Activated B cell treated with CpG ODN at 0.5 μM for 24 hours (primary cell): Measurements from ENCODE around the gene PNLDC1. TPM values are rescaled to one million over a fixed set of nuclear protein-coding genes. Genes with fewer than 3 reads are reported as not detected.

Experiments used
- ATAC-seq: fragments of 200-7000 bp; cut with Tn5 transposase; one replicate; pipeline ENCODE4 v1.10.0; 2021; ENCODE audit warnings: low read depth, mild to moderate bottlenecking, moderate library complexity
- CTCF ChIA-PET: fragments of 350-600 bp; sonication (Branson Sonifier 250); formaldehyde crosslinking; loops from one replicate; lab custom pipeline; 2021; ENCODE audit warnings: antibody characterized with exemption; lab: Charles Lee
- POLR2A ChIA-PET: fragments of 350-600 bp; sonication (Branson Sonifier 250); formaldehyde crosslinking; loops from one replicate; lab custom pipeline; 2021; ENCODE audit warnings: antibody characterized with exemption; lab: Charles Lee
- DNase-seq: peaks from one replicate; pipeline ENCODE4 v3.0.0; 2022
- H3K27ac Mint-ChIP-seq: one replicate; pipeline ENCODE4 v1.8.0; 2020; ENCODE audit warnings: mixed read lengths
- H3K27me3 Mint-ChIP-seq: one replicate; pipeline ENCODE4 v1.8.0; 2021; ENCODE audit warnings: mixed read lengths
- H3K36me3 Mint-ChIP-seq: one replicate; pipeline ENCODE4 v1.8.0; 2021; ENCODE audit warnings: low read depth, mixed read lengths
- H3K4me1 Mint-ChIP-seq: one replicate; pipeline ENCODE4 v1.8.0; 2021; ENCODE audit warnings: mixed read lengths
- H3K4me3 Mint-ChIP-seq: one replicate; pipeline ENCODE4 v1.8.0; 2020; ENCODE audit warnings: mild to moderate bottlenecking, mixed read lengths
- H3K9me3 Mint-ChIP-seq: one replicate; pipeline ENCODE4 v1.8.0; 2020; ENCODE audit warnings: mixed read lengths
- CTCF ChIP-seq: fragments of 200-600 bp; IDR thresholded peaks from one replicate; pipeline ENCODE4 v1.8.0; 2022; ENCODE audit warnings: antibody characterized with exemption, mild to moderate bottlenecking
- intact Hi-C: fragments of 100-400 bp; cut with micrococcal nuclease; formaldehyde crosslinking; loops from one replicate; pipeline ENCODE4 v1.15.1; 2024
- total RNA-seq: library from RNA; stranded (reverse); gene quantifications from 2 replicates; pipeline ENCODE4 v1.2.3, GENCODE V29; 2022

The PNLDC1 gene
- total RNA-seq, 1 donor from 2014 or later = 0.24 TPM

GRCh38 chr6:159754959-159755914 lies 44.8 kb upstream of the PNLDC1 start:
- H3K36me3 Mint-ChIP-seq = peaks cover 78% of the 10 kb centered on the region
- no peaks in the 10 kb centered on the region for H3K9me3 Mint-ChIP-seq
- CTCF ChIA-PET = no interaction called here
- no peak for DNase-seq
- no peak for TF ChIP-seq CTCF
- intact Hi-C loops = no loop called here
- peak overlapping the region; percentile 46 for H3K27ac Mint-ChIP-seq
- POLR2A ChIA-PET = no interaction called here
- no peaks in the 10 kb centered on the region for H3K27me3 Mint-ChIP-seq
- H3K4me1 Mint-ChIP-seq = no peaks in the 10 kb centered on the region
- no peak overlapping the region for H3K4me3 Mint-ChIP-seq
- ATAC-seq = no peak

- CTCF ChIA-PET = no interaction called here
Measured at GRCh38 chr6:159756508-159756907, 43.6 kb upstream of the PNLDC1 start.

GRCh38 chr6:159758031-159759001 lies 41.8 kb upstream of the PNLDC1 start:
- H3K9me3 Mint-ChIP-seq = no peaks in the 10 kb centered on the region
- intact Hi-C loops = no loop called here
- TF ChIP-seq CTCF = no peak
- H3K4me1 Mint-ChIP-seq = peaks cover 18% of the 10 kb centered on the region
- POLR2A ChIA-PET = no interaction called here
- ATAC-seq = no peak
- H3K36me3 Mint-ChIP-seq = peaks cover 70% of the 10 kb centered on the region
- H3K27me3 Mint-ChIP-seq = no peaks in the 10 kb centered on the region
- peak overlapping the region; percentile 2 for H3K27ac Mint-ChIP-seq
- no peak for DNase-seq
- no peak overlapping the region for H3K4me3 Mint-ChIP-seq
- CTCF ChIA-PET = no interaction called here

More at GRCh38 chr6:159756508-159756907, 43.6 kb upstream of the PNLDC1 start:
- DNase-seq = no peak
- no peak overlapping the region for H3K27ac Mint-ChIP-seq
- POLR2A ChIA-PET = interaction anchor here (0.6 kb wide), 1 partner anchor 22 kb away, joined by 3 read pairs; no protein-coding TSS in a partner anchor
- ATAC-seq = no peak
- H3K4me3 Mint-ChIP-seq = no peak overlapping the region
- H3K9me3 Mint-ChIP-seq = no peaks in the 10 kb centered on the region
- H3K4me1 Mint-ChIP-seq = peaks cover 11% of the 10 kb centered on the region
- intact Hi-C loops = no loop called here
- no peaks in the 10 kb centered on the region for H3K27me3 Mint-ChIP-seq
- peaks cover 69% of the 10 kb centered on the region for H3K36me3 Mint-ChIP-seq
- no peak for TF ChIP-seq CTCF

- H3K4me3 Mint-ChIP-seq = peak overlapping the region; percentile 42
- ATAC-seq (no peak), DNase-seq (no peak)
- CTCF ChIA-PET = no interaction called here
- intact Hi-C loops = no loop called here
- no peaks in the 10 kb centered on the region for H3K9me3 Mint-ChIP-seq
- H3K27me3 Mint-ChIP-seq = no peaks in the 10 kb centered on the region
- TF ChIP-seq CTCF = no peak
- POLR2A ChIA-PET = interaction anchor here (0.7 to 6.2 kb wide), 2 partner anchors 30 to 1724 kb away, joined by 3 to 78 read pairs; partner anchors contain the start of genes MRPL18 and TCP1
- peaks cover 62% of the 10 kb centered on the region for H3K36me3 Mint-ChIP-seq
- peaks cover 18% of the 10 kb centered on the region for H3K4me1 Mint-ChIP-seq
- H3K27ac Mint-ChIP-seq = peak overlapping the region; percentile 8
Measured at GRCh38 chr6:159759645-159760044, 40.4 kb upstream of the PNLDC1 start.
